Left ventricle myocardium inferior (tissue), 1 donor: Measurements from ENCODE around the gene RIPOR3. TPM values are rescaled to one million over a fixed set of nuclear protein-coding genes. Genes with fewer than 3 reads are reported as not detected.

Source experiments
- DNase-seq: peaks from one replicate; pipeline ENCODE4 v3.0.0-alpha.2; 2020
- H3K27ac ChIP-seq: fragments of 200-600 bp; replicated peaks from 2 replicates; pipeline ENCODE4 v1.8.0; 2021
- H3K27me3 ChIP-seq: fragments of 200-600 bp; 2 replicates; pipeline ENCODE4 v1.8.0; 2021; ENCODE audit warnings: low read depth
- H3K36me3 ChIP-seq: fragments of 200-600 bp; 2 replicates; pipeline ENCODE4 v1.8.0; 2021
- H3K4me1 ChIP-seq: fragments of 200-600 bp; 2 replicates; pipeline ENCODE4 v1.8.0; 2021
- H3K4me3 ChIP-seq: fragments of 200-600 bp; 2 replicates; pipeline ENCODE4 v1.8.0; 2021; ENCODE audit warnings: mild to moderate bottlenecking, moderate library complexity
- H3K9me3 ChIP-seq: fragments of 200-600 bp; replicated peaks from 2 replicates; pipeline ENCODE4 v1.8.0; 2021
- CTCF ChIP-seq: fragments of 200-600 bp; IDR thresholded peaks from 2 replicates; pipeline ENCODE4 v1.8.0; 2021; ENCODE audit warnings: antibody characterized with exemption, mild to moderate bottlenecking, borderline replicate concordance
- intact Hi-C: fragments of 100-400 bp; cut with micrococcal nuclease; formaldehyde crosslinking; loops from one replicate; pipeline ENCODE4 v1.11.0; 2022
- total RNA-seq: library from RNA; stranded (reverse); fragmentation: NEBNext Ultra II Directional; extraction: Animal tissue kit (Norgen Biotek cat#: 25700); gene quantifications from one replicate; pipeline ENCODE4 v1.2.1, GENCODE V29; 2021
- donor health status: DM: no; HTN: yes; CAD: no; lungs with severe emphysema.

RIPOR3 gene
- total RNA-seq, 1 donor from 2014 or later, result 6.5 TPM

- intact Hi-C loops, result no loop called here
- Histone ChIP-seq H3K4me3 (no peak overlapping the region), H3K9me3 (no peaks in the 10 kb centered on the region), H3K36me3 (no peaks in the 10 kb centered on the region), H3K4me1 (peaks cover 47% of the 10 kb centered on the region), H3K27me3 (no peaks in the 10 kb centered on the region), H3K27ac (peak overlapping the region; percentile 91)
- no peak for TF ChIP-seq CTCF
- no peak for DNase-seq
These were observed 31.2 kb upstream of the RIPOR3 start for GRCh38 chr20:50722424-50723155.

- Histone ChIP-seq H3K27me3 (no peaks in the 10 kb centered on the region), H3K27ac (peak overlapping the region; percentile 91), H3K9me3 (no peaks in the 10 kb centered on the region), H3K36me3 (no peaks in the 10 kb centered on the region), H3K4me1 (peaks cover 50% of the 10 kb centered on the region), H3K4me3 (no peak overlapping the region)
- peak; percentile 57 for DNase-seq
- intact Hi-C loops, result no loop called here
- TF ChIP-seq CTCF, result no peak
These were observed 30.5 kb upstream of the RIPOR3 start for GRCh38 chr20:50721881-50722281.

GRCh38 chr20:50720582-50720981, 29.2 kb upstream of the RIPOR3 start:
- peaks cover 54% of the 10 kb centered on the region for H3K4me1 ChIP-seq
- H3K27ac ChIP-seq, result peak overlapping the region; percentile 50
- H3K27me3 ChIP-seq, result peaks cover 1% of the 10 kb centered on the region
- no peak overlapping the region for H3K4me3 ChIP-seq
- intact Hi-C loops, result no loop called here
- no peaks in the 10 kb centered on the region for H3K36me3 ChIP-seq
- no peak for DNase-seq
- H3K9me3 ChIP-seq, result no peaks in the 10 kb centered on the region
- TF ChIP-seq CTCF, result no peak

- H3K4me1 ChIP-seq, result peaks cover 48% of the 10 kb centered on the region
- TF ChIP-seq CTCF, result no peak
- no peak overlapping the region for H3K4me3 ChIP-seq
- DNase-seq, result no peak
- intact Hi-C loops, result no loop called here
- H3K9me3 ChIP-seq, result no peaks in the 10 kb centered on the region
- peaks cover 4% of the 10 kb centered on the region for H3K27me3 ChIP-seq
- peak overlapping the region; percentile 50 for H3K27ac ChIP-seq
- no peaks in the 10 kb centered on the region for H3K36me3 ChIP-seq
These were observed 28.7 kb upstream of the RIPOR3 start for GRCh38 chr20:50720026-50720425.

GRCh38 chr20:50719328-50719727, 28.0 kb upstream of the RIPOR3 start:
- Histone ChIP-seq H3K9me3 (no peaks in the 10 kb centered on the region), H3K4me1 (peaks cover 41% of the 10 kb centered on the region), H3K36me3 (no peaks in the 10 kb centered on the region), H3K27me3 (peaks cover 4% of the 10 kb centered on the region), H3K27ac (no peak overlapping the region), H3K4me3 (no peak overlapping the region)
- no peak for DNase-seq
- intact Hi-C loops, result no loop called here
- TF ChIP-seq CTCF, result no peak
